GM12864 (cell line): ENCODE results near the gene TOR2A.
"Not testable (repeated sequence)": the region's sequence is repeated elsewhere in the genome, so short reads cannot be mapped to it uniquely, and the experiment has no call there.

Source experiments
- DNase-seq: peaks from one replicate; pipeline ENCODE4 v3.0.0-alpha.2; 2011; ENCODE audit warnings: low read depth
- H3K4me3 ChIP-seq: 2 replicates; pipeline ENCODE4 v1.5.1; 2011; ENCODE audit warnings: mild to moderate bottlenecking, low read depth, low read length, control low read depth
- TF ChIP-seq, protein P1 (sequence below): IDR thresholded peaks from 2 replicates; pipeline ENCODE4 v1.5.1; 2011; ENCODE audit warnings: low read depth, mild to moderate bottlenecking, moderate library complexity, low read length, control low read depth, inconsistent platforms; ENCODE audit errors: missing control alignments

Gene TOR2A

DNA sequence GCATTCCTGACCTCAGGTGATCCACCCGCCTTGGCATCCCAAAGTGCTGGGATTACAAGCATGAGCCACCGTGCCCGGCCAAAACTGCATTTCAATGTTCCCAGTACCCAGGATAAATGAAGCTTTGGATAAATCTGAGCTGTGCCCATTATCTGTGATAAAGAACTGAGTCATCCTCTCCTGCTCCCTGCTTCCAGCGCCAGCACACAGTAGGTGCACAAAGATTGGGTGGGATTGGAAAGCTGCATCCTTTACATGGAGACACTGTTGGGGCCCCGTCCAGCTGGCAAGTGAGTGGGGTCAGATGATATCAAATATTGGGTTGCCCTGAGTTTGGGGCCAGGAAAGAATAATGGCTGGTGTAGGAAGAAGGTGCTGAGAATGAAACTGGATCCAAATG is 26.0 kb upstream of the TOR2A start:
- TF ChIP-seq, protein P1, sequence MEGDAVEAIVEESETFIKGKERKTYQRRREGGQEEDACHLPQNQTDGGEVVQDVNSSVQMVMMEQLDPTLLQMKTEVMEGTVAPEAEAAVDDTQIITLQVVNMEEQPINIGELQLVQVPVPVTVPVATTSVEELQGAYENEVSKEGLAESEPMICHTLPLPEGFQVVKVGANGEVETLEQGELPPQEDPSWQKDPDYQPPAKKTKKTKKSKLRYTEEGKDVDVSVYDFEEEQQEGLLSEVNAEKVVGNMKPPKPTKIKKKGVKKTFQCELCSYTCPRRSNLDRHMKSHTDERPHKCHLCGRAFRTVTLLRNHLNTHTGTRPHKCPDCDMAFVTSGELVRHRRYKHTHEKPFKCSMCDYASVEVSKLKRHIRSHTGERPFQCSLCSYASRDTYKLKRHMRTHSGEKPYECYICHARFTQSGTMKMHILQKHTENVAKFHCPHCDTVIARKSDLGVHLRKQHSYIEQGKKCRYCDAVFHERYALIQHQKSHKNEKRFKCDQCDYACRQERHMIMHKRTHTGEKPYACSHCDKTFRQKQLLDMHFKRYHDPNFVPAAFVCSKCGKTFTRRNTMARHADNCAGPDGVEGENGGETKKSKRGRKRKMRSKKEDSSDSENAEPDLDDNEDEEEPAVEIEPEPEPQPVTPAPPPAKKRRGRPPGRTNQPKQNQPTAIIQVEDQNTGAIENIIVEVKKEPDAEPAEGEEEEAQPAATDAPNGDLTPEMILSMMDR, result no peak
- no peak for DNase-seq
- H3K4me3 ChIP-seq, result no peak overlapping the region

DNA sequence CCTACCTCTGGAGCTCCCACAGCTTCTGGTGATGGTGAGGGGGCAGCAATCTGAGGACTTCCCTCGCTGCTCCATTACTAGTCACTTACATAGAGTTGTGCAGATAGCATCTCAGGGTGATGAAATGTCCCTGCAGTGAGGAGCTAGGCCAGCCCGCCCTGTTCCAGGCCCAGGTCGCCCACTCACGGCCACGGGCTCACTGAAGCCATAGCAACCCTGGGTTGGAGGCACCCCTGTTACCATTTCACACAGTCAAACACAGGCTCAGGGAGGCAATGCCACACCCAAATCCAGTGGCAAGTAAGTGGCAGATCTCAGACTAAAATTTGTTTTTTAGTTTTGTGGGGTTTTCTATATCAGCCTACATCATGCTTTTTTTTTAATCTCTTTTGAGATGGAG is 23.7 kb upstream of the TOR2A start:
- no peak for DNase-seq
- TF ChIP-seq, protein P1, result no peak
- H3K4me3 ChIP-seq, result no peak overlapping the region

DNA sequence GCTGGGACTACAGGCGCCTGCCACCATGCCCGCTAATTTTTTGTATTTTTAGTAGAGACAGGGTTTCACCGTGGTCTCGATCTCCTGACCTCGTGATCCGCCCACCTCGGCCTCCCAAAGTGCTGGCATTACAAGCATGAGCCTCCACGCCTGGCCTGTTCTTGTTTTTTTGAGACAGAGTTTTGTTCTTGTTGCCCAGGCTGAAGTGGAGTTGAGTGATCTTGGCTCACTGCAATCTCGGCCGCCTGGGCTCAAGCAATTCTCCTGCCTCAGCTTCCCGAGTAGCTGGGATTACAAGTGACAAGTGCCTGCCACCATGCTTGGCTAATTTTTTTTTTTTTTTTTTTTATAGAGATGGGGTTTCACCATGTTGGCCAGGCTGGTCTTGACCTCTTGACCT is 21.7 kb upstream of the TOR2A start:
- H3K4me3 ChIP-seq, DNase-seq: not testable (repeated sequence)

DNA sequence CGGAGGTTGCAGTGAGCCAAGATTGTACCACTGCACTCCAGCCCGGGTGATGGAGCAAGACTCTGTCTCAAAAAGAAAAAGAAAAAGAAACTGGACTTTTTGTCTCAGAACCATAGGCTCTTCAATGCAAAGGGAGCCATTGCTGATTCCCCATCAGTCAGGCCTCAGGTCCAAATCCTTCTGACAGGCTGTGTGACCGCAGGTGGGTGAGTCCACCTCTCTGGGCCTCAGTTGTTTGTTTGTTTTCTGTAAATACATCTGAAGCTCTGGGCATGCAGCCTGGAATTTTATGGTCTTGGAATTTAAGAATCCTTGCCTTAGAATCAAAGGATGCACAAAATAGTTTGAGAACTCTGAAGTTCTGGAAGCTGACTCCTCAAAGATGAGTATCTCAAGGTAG is 21.1 kb upstream of the TOR2A start:
- no peak for DNase-seq
- TF ChIP-seq, protein P1, result no peak

DNA sequence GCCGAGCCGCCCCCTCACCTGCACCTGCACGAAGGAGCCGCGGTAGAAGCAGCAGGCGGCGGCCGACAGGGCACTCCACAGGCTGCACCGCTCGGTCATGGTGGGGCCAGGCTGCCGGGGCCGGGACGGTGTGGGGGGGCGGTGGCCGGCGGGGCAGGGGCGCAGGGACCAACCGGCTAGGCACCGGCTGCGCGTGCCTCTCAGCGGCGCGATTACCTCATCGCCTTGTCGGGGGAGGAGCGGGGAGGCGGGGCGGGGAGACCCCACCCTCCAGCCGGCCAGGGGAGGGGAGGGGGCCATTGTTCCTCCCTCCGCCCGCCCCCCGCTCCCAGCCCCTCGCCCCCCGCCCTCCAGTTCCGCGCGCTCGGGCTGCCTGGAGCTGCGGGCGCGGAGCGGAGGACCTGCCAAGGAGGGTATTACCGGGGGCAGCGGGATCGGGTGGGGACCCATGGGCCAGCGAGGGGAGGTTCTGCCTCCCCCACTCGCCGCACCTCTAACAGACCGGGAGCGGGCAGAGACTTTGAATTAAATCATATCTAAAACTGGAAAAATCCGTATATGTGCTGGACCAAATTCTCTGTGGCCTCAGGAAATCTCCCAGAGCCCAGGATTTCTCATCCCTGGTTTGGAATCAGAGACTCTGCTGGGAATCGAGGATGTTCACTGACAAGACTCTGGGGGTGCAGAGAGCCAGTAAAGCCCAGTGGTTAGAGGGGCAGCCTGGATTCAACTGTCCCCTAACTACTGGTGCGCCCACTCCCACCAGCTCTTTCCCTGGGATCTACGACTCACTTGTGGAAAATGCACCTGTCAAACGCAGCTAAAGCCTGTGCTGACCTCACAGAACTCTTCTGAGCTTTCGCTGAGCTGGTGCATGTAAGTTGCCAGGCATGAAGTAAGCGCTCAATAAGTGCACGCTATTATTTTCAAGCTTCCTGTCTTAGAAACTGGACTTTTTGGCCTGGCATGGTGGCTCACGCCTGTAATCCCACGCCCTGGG is 20.3 kb upstream of the TOR2A start:
- DNase-seq, result no peak
- H3K4me3 ChIP-seq, result no peak overlapping the region
- TF ChIP-seq, protein P1, result no peak

More for the DNA sequence above, 21.1 kb upstream of the TOR2A start:
- H3K4me3 ChIP-seq, result no peak overlapping the region

- DNase-seq, result no peak
- TF ChIP-seq, protein P1, result no peak
Measured at GRCh38 chr9:127754099-127755060, 19.3 kb upstream of the TOR2A start.

GRCh38 chr9:127753622-127754021 is 18.5 kb upstream of the TOR2A start:
- TF ChIP-seq, protein P1, result no peak
- H3K4me3 ChIP-seq, result no peak overlapping the region
- DNase-seq, result no peak

More at GRCh38 chr9:127754099-127755060, 19.3 kb upstream of the TOR2A start:
- no peak overlapping the region for H3K4me3 ChIP-seq
